ENCODE results near the gene TBL1XR1. TPM values are rescaled to one million over a fixed set of nuclear protein-coding genes. Genes with fewer than 3 reads are reported as not detected.
A peak's percentile ranks its signal among the peaks of the same experiment; 100 is the strongest.

Gene TBL1XR1
- total RNA-seq, 1 experiment from 2014 or later, result 127 TPM

DNA sequence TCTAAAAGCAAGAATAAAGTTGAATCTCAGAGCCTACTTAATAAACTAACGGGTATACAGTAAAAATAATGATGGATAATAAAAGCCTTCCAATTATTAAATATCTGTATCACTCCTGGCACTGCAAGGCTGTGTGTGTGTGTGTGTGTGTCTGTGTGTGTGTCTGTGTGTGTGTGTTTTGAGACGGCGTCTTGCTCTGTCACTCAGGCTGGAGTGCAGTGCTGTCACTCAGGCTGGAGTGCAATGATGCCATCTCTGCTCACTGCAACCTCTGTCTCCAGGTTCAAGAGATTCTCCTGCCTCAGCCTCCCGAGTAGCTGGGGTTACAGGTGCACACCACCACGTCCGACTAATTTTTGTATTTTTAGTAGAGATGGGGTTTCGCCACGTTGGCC is 62.5 kb downstream of the TBL1XR1 start:
- H3K9me3 Mint-ChIP-seq (ENCODE audit: unreplicated experiment), result peaks cover 8% of the 10 kb centered on the region
- ChIA-PET POLR2A (no interaction called here), CTCF (no interaction called here)
- peaks cover 10% of the 10 kb centered on the region for H3K36me3 Mint-ChIP-seq (ENCODE audit: insufficient read depth, unreplicated experiment)
- DNase-seq, result no peak
- intact Hi-C loops (cut with micrococcal nuclease; ENCODE audit: unreplicated experiment), result no loop called here
- no peak overlapping the region for H3K27ac Mint-ChIP-seq (ENCODE audit: unreplicated experiment)
- H3K36me3 ChIP-seq (ENCODE audit: control insufficient read depth, insufficient read depth, low read length), result no peaks in the 10 kb centered on the region; the same call in 1 of the 2 replicates
- no peak overlapping the region for H3K4me3 Mint-ChIP-seq (ENCODE audit: unreplicated experiment)
- peaks cover 18% of the 10 kb centered on the region for H3K4me1 Mint-ChIP-seq (ENCODE audit: low read depth, unreplicated experiment)
- no peaks in the 10 kb centered on the region for H3K27me3 Mint-ChIP-seq (ENCODE audit: insufficient read depth, unreplicated experiment)
- H3K4me3 ChIP-seq (ENCODE audit: low read depth, low read length), result no peak overlapping the region
- H3K9me3 ChIP-seq, result peaks cover 2% of the 10 kb centered on the region; the same call in 1 of the 2 replicates
- H3K4me1 ChIP-seq, result peaks cover 16% of the 10 kb centered on the region
- TF ChIP-seq, protein P1, sequence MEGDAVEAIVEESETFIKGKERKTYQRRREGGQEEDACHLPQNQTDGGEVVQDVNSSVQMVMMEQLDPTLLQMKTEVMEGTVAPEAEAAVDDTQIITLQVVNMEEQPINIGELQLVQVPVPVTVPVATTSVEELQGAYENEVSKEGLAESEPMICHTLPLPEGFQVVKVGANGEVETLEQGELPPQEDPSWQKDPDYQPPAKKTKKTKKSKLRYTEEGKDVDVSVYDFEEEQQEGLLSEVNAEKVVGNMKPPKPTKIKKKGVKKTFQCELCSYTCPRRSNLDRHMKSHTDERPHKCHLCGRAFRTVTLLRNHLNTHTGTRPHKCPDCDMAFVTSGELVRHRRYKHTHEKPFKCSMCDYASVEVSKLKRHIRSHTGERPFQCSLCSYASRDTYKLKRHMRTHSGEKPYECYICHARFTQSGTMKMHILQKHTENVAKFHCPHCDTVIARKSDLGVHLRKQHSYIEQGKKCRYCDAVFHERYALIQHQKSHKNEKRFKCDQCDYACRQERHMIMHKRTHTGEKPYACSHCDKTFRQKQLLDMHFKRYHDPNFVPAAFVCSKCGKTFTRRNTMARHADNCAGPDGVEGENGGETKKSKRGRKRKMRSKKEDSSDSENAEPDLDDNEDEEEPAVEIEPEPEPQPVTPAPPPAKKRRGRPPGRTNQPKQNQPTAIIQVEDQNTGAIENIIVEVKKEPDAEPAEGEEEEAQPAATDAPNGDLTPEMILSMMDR (IDR thresholded peaks at IDR 0.05; ENCODE audit: insufficient read depth in 1 of 2, low read depth in 1 of 2, low read length in 1 of 2, severe bottlenecking in 1 of 2, unreplicated experiment in 1 of 2), result no peak
- no TSS peak for BruUV-seq (replicated peaks)
- H3K27me3 ChIP-seq (replicated peaks; ENCODE audit: control insufficient read depth, insufficient read depth, low read length), result no peaks in the 10 kb centered on the region

DNA sequence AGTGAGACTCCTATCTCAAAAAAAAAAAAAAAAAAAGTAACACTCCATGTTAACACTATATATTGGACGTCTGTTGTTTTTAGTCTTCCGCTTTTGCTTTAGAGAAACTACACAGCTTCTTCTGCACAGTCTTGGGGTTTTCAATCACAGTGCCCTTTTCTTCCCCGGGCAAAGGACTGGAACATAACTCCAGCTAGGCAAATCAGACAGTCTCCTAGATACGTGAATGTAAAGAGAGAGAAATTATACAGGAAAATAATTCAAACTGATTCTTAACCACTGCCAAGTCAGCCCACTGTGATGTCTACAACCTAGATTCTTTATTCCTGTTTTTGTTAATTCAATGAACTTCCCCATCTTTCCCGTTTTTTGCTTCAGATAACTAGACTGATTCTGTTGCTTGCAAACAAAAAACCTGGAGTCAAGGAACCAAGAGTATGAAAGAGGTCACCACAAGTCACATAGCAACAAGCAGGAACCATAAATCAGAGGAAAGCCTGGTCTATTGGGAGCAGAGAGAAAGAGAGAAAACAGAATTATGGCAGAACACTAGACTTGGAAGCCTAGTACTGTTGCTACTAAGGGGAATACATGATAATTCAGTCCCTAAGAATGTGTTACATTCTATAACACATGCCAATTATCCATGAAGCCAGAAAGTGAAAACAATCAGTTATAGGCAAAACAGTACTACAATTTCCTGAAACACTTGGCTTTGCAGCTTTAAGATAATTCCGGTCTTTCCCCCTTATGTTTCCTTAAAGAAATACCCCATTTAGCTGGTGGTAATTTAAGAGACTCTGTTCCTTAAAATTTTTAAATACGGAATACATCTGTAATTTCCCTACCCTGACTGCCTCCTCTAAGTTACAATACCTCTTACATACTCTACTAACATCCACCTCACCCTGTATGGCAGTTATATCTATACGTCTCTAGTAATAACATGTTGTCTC is 63.1 kb downstream of the TBL1XR1 start:
- H3K27ac Mint-ChIP-seq (ENCODE audit: unreplicated experiment), result no peak overlapping the region
- POLR2A ChIA-PET, result no interaction called here
- peaks cover 8% of the 10 kb centered on the region for H3K36me3 Mint-ChIP-seq (ENCODE audit: insufficient read depth, unreplicated experiment)
- H3K27me3 Mint-ChIP-seq (ENCODE audit: insufficient read depth, unreplicated experiment), result no peaks in the 10 kb centered on the region
- H3K36me3 ChIP-seq (ENCODE audit: control insufficient read depth, insufficient read depth, low read length), result no peaks in the 10 kb centered on the region; the same call in 1 of the 2 replicates
- H3K9me3 Mint-ChIP-seq (ENCODE audit: unreplicated experiment), result peaks cover 8% of the 10 kb centered on the region
- H3K4me3 ChIP-seq (ENCODE audit: low read depth, low read length), result no peak overlapping the region
- TF ChIP-seq, protein P1 (IDR thresholded peaks at IDR 0.05; ENCODE audit: insufficient read depth in 1 of 2, low read depth in 1 of 2, low read length in 1 of 2, severe bottlenecking in 1 of 2, unreplicated experiment in 1 of 2), result no peak
- DNase-seq, result no peak
- peaks cover 18% of the 10 kb centered on the region for H3K4me1 Mint-ChIP-seq (ENCODE audit: low read depth, unreplicated experiment)
- peaks cover 2% of the 10 kb centered on the region; the same call in 1 of the 2 replicates for H3K9me3 ChIP-seq
- BruUV-seq (replicated peaks), result no TSS peak
- CTCF ChIA-PET, result no interaction called here
- H3K4me1 ChIP-seq, result peaks cover 16% of the 10 kb centered on the region
- no peak overlapping the region for H3K4me3 Mint-ChIP-seq (ENCODE audit: unreplicated experiment)
- H3K27me3 ChIP-seq (replicated peaks; ENCODE audit: control insufficient read depth, insufficient read depth, low read length), result no peaks in the 10 kb centered on the region
- intact Hi-C loops (cut with micrococcal nuclease; ENCODE audit: unreplicated experiment), result no loop called here

DNA sequence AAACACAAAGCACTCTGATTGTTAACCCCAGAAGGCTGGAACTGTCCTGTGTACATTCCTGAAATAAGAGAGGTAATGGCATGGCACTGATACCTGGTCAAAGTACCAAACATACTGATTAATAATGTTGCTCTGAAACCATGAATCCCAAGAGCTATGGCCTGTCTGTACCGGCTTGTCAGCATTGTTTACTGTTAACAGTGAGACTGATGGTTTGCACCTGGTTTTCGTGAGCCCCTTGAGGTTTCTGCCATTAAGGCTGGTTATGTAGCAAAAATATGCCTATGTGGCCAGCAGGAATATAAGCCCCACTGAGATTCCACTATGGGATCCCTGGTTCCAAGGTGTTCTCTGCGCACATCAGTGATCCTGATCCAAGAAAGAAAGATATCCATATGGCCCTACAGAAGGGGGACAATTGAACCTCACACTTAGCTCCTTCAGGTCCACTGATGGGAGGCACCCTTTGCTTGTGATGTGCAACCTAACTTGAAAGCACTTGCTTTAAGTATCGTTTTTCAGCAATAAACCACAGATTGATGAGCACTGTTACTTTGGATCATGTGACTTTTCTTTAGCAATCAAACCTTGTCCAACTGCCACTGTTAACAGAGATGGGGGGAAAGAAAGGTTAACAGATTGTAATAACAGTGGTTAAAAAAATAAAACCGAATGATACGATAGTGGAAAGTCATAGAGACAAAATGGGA is 65.2 kb downstream of the TBL1XR1 start:
- intact Hi-C loops (cut with micrococcal nuclease; ENCODE audit: unreplicated experiment), result no loop called here
- H3K27me3 ChIP-seq (replicated peaks; ENCODE audit: control insufficient read depth, insufficient read depth, low read length), result no peaks in the 10 kb centered on the region
- Mint-ChIP-seq H3K4me1 (ENCODE audit: low read depth, unreplicated experiment) (peaks cover 14% of the 10 kb centered on the region), H3K9me3 (ENCODE audit: unreplicated experiment) (peaks cover 8% of the 10 kb centered on the region), H3K4me3 (ENCODE audit: unreplicated experiment) (no peak overlapping the region), H3K27me3 (ENCODE audit: insufficient read depth, unreplicated experiment) (no peaks in the 10 kb centered on the region), H3K36me3 (ENCODE audit: insufficient read depth, unreplicated experiment) (peaks cover 11% of the 10 kb centered on the region), H3K27ac (ENCODE audit: unreplicated experiment) (peak overlapping the region; percentile 23)
- no peak overlapping the region for H3K4me3 ChIP-seq (ENCODE audit: low read depth, low read length)
- TF ChIP-seq, protein P1 (IDR thresholded peaks at IDR 0.05; ENCODE audit: insufficient read depth in 1 of 2, low read depth in 1 of 2, low read length in 1 of 2, severe bottlenecking in 1 of 2, unreplicated experiment in 1 of 2), result no peak
- H3K4me1 ChIP-seq, result peaks cover 16% of the 10 kb centered on the region
- BruUV-seq (replicated peaks), result no TSS peak
- no peaks in the 10 kb centered on the region for H3K36me3 ChIP-seq (ENCODE audit: control insufficient read depth, insufficient read depth, low read length)
- ChIA-PET POLR2A (no interaction called here), CTCF (no interaction called here)
- H3K9me3 ChIP-seq, result peaks cover 2% of the 10 kb centered on the region; the same call in 1 of the 2 replicates
- DNase-seq, result no peak
